Measurements from ENCODE around the gene KRTAP1-1. TPM values are rescaled to one million over a fixed set of nuclear protein-coding genes. Genes with fewer than 3 reads are reported as not detected.

KRTAP1-1 gene
- polyA plus RNA-seq, 1 experiment, result 0.19 TPM

DNA sequence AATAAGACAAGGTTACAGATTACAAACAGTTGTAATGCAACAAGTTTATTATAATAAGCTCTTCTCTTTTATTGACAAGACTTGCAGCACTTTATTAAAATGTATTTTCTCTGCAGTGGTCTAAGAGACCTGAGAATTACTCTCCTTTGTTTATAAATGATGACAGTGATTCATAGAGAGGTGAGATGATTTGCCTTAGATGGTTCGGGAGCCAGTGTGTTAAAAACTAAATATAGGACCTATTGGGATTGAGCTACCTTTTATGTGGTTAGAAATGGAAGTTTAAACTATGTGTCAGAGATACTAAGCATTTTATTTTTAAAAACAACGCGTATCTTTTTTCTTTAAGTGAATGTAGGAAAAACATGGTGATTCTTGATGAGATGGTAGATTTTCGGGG, 44.4 kb downstream of the KRTAP1-1 start:
- no peak overlapping the region for H3K27ac ChIP-seq (ENCODE audit: low read depth, low read length)
- ChIA-PET POLR2A (interaction anchor here (0.6 kb wide), 1 partner anchor 1719 kb away, joined by 7 read pairs; no protein-coding TSS in a partner anchor), CTCF (no interaction called here)
- TF ChIP-seq, protein P1, sequence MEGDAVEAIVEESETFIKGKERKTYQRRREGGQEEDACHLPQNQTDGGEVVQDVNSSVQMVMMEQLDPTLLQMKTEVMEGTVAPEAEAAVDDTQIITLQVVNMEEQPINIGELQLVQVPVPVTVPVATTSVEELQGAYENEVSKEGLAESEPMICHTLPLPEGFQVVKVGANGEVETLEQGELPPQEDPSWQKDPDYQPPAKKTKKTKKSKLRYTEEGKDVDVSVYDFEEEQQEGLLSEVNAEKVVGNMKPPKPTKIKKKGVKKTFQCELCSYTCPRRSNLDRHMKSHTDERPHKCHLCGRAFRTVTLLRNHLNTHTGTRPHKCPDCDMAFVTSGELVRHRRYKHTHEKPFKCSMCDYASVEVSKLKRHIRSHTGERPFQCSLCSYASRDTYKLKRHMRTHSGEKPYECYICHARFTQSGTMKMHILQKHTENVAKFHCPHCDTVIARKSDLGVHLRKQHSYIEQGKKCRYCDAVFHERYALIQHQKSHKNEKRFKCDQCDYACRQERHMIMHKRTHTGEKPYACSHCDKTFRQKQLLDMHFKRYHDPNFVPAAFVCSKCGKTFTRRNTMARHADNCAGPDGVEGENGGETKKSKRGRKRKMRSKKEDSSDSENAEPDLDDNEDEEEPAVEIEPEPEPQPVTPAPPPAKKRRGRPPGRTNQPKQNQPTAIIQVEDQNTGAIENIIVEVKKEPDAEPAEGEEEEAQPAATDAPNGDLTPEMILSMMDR (IDR thresholded peaks at IDR 0.05; ENCODE audit: low read depth, low read length), result no peak
- no peaks in the 10 kb centered on the region for H3K27me3 ChIP-seq (ENCODE audit: control insufficient read depth, insufficient read depth, low read length)
- no peaks in the 10 kb centered on the region for H3K9me3 ChIP-seq (ENCODE audit: control insufficient read depth, insufficient read depth, low read length)
- H3K4me3 ChIP-seq (ENCODE audit: low read depth, low read length), result no peak overlapping the region
- no peak for DNase-seq (ENCODE audit: low read depth, low spot score)

DNA sequence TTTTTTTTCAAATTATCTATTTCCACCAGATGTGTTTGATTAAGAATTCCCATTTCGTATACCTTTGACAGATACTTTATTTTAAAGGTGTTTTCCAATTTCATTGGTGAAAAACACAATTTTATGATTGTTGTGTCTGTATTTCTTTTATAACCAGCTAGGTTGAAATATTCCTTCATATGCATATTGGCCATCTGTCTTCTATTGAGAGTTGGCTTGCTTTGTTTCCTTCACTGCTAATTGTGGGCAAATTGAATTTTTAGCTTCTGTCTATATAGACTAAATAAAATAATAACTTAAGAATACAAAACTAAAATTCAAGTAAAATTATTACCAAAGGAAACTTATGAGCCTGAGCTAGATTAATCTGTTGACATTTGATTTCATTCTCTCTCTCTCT, 46.1 kb downstream of the KRTAP1-1 start:
- CTCF ChIA-PET, result no interaction called here
- no peak for DNase-seq (ENCODE audit: low read depth, low spot score)
- TF ChIP-seq, protein P1 (IDR thresholded peaks at IDR 0.05; ENCODE audit: low read depth, low read length), result no peak
- Histone ChIP-seq H3K4me3 (ENCODE audit: low read depth, low read length) (no peak overlapping the region), H3K27ac (ENCODE audit: low read depth, low read length) (no peak overlapping the region), H3K27me3 (ENCODE audit: control insufficient read depth, insufficient read depth, low read length) (no peaks in the 10 kb centered on the region), H3K9me3 (ENCODE audit: control insufficient read depth, insufficient read depth, low read length) (no peaks in the 10 kb centered on the region)
- POLR2A ChIA-PET, result no interaction called here

DNA sequence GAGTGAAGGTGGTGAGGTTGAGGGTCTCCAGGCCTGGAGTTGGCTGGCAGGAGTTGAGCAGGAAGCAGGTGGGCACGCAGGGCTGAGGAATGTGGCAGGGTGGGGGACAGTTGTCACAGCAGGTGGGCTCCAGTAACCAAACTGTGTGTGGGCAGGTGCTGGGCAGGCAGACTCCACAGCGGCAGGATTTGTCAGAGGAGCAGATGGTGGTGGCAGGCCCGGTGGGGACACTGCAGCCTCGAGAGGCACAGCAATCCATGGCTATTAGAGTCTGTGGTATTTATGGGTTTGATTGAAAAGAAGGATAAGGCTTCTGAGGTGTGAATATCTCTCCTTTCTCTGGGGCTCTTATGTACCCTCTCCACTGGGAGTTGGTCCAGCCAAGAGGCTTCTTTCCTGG, 47.4 kb downstream of the KRTAP1-1 start, which contains the start of gene KRTAP3-3:
KRTAP3-3 (minus strand) TSS at position 326 of the 400 bp plus-strand sequence; CDS start at position 259, 67 bp downstream.
- POLR2A ChIA-PET, result no interaction called here
- no peak within 1 kb of the TSS for H3K4me3 ChIP-seq (ENCODE audit: low read depth, low read length)
- no peaks in the 10 kb centered on the region for H3K9me3 ChIP-seq (ENCODE audit: control insufficient read depth, insufficient read depth, low read length)
- TF ChIP-seq, protein P1 (IDR thresholded peaks at IDR 0.05; ENCODE audit: low read depth, low read length), result no peak
- H3K27me3 ChIP-seq (ENCODE audit: control insufficient read depth, insufficient read depth, low read length), result no peaks in the 10 kb centered on the region
- no peak for DNase-seq (ENCODE audit: low read depth, low spot score)
- CTCF ChIA-PET, result no interaction called here
- no peak within 1 kb of the TSS for H3K27ac ChIP-seq (ENCODE audit: low read depth, low read length)

DNA sequence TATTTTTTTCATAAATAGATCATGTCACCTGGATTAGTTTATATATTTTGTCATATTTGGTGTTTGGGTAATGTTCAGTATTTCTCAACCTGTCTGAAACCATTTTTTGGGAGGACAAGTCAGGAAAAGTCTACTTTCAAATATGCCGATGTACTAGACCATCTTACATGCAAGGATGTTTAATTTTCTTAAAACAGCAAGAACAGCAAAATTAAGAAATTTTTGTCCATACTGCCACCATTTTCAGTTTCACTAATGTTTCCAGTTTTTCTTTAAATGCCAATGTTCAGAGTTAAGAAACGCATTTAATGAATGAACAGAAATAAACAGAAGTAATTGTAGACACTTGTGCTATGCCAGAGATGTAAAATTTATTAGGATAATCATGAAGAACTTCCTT, 48.2 kb downstream of the KRTAP1-1 start:
- TF ChIP-seq, protein P1 (IDR thresholded peaks at IDR 0.05; ENCODE audit: low read depth, low read length), result no peak
- CTCF ChIA-PET, result no interaction called here
- POLR2A ChIA-PET, result no interaction called here
- no peak overlapping the region for H3K4me3 ChIP-seq (ENCODE audit: low read depth, low read length)
- H3K27me3 ChIP-seq (ENCODE audit: control insufficient read depth, insufficient read depth, low read length), result no peaks in the 10 kb centered on the region
- no peak overlapping the region for H3K27ac ChIP-seq (ENCODE audit: low read depth, low read length)
- H3K9me3 ChIP-seq (ENCODE audit: control insufficient read depth, insufficient read depth, low read length), result no peaks in the 10 kb centered on the region
- no peak for DNase-seq (ENCODE audit: low read depth, low spot score)

GRCh38 chr17:40992666-40993065, 48.6 kb downstream of the KRTAP1-1 start:
- Histone ChIP-seq H3K27me3 (ENCODE audit: control insufficient read depth, insufficient read depth, low read length) (no peaks in the 10 kb centered on the region), H3K9me3 (ENCODE audit: control insufficient read depth, insufficient read depth, low read length) (no peaks in the 10 kb centered on the region), H3K27ac (ENCODE audit: low read depth, low read length) (no peak overlapping the region), H3K4me3 (ENCODE audit: low read depth, low read length) (no peak overlapping the region)
- no peak for DNase-seq (ENCODE audit: low read depth, low spot score)
- ChIA-PET POLR2A (no interaction called here), CTCF (no interaction called here)
- TF ChIP-seq, protein P1 (IDR thresholded peaks at IDR 0.05; ENCODE audit: low read depth, low read length), result no peak

Small RNA genes within 50 kb of the gene (small RNA-seq; reads per million reads assigned to genes)
- not detected for gene KRTAP3-4P (ENCODE audit: insufficient read length, low read depth)

Other genes with a start within 250 kb of the KRTAP1-1 start
- gene KRT28, start 241.5 kb downstream of the KRTAP1-1 start, polyA plus RNA-seq (2011; rRNA removed), result not detected in 2 replicates
- gene KRT10, start 218.8 kb downstream of the KRTAP1-1 start, polyA plus RNA-seq (2011; rRNA removed), result 35.4 and 35.8 TPM in 2 replicates
- gene KRT12, start 174.2 kb downstream of the KRTAP1-1 start, polyA plus RNA-seq (2011; rRNA removed), result not detected in 2 replicates
- not detected in 2 replicates for gene KRT20, start 156.2 kb downstream of the KRTAP1-1 start, polyA plus RNA-seq (2011; rRNA removed)
- 0.06 TPM in 1 of 2 replicates, not detected in the other for gene KRT23, start 103.8 kb downstream of the KRTAP1-1 start, polyA plus RNA-seq (2011; rRNA removed)
- 0.11 TPM in 1 of 2 replicates, not detected in the other for gene KRT39, start 74.5 kb downstream of the KRTAP1-1 start, polyA plus RNA-seq (2011; rRNA removed)
- not detected in 2 replicates for gene KRT40, start 57.1 kb downstream of the KRTAP1-1 start, polyA plus RNA-seq (2011; rRNA removed)
- not detected in 2 replicates for gene KRTAP3-3, start 47.3 kb downstream of the KRTAP1-1 start, polyA plus RNA-seq (2011; rRNA removed)
- not detected in 2 replicates for gene KRTAP3-2, start 41.5 kb downstream of the KRTAP1-1 start, polyA plus RNA-seq (2011; rRNA removed)
- not detected in 2 replicates for gene KRTAP3-1, start 32.3 kb downstream of the KRTAP1-1 start, polyA plus RNA-seq (2011; rRNA removed)
- gene KRTAP1-5, start 14.2 kb downstream of the KRTAP1-1 start, polyA plus RNA-seq (2011; rRNA removed), result 16.9 and 20.2 TPM in 2 replicates
- gene KRTAP1-4, start 11.3 kb downstream of the KRTAP1-1 start, polyA plus RNA-seq (2011; rRNA removed), result not detected in 2 replicates
- not detected in 2 replicates for gene KRTAP1-3, start 6.6 kb downstream of the KRTAP1-1 start, polyA plus RNA-seq (2011; rRNA removed)
- not detected in 2 replicates for gene KRTAP2-1, start 5.9 kb upstream of the KRTAP1-1 start, polyA plus RNA-seq (2011; rRNA removed)
- not detected in 2 replicates for gene KRTAP2-2, start 13.8 kb upstream of the KRTAP1-1 start, polyA plus RNA-seq (2011; rRNA removed)
- gene KRTAP2-3, start 18.7 kb upstream of the KRTAP1-1 start, polyA plus RNA-seq (2011; rRNA removed), result 1.3 and 2.5 TPM in 2 replicates
- gene KRTAP2-4, start 24.4 kb upstream of the KRTAP1-1 start, polyA plus RNA-seq (2011; rRNA removed), result not detected in 2 replicates
- not detected in 2 replicates for gene KRTAP4-7, start 42.7 kb upstream of the KRTAP1-1 start, polyA plus RNA-seq (2011; rRNA removed)
- not detected in 2 replicates for gene KRTAP4-8, start 56.7 kb upstream of the KRTAP1-1 start, polyA plus RNA-seq (2011; rRNA removed)
- gene KRTAP4-16, start 60.8 kb upstream of the KRTAP1-1 start, polyA plus RNA-seq (2011; rRNA removed), result not detected in 2 replicates
- gene KRTAP4-9, start 63.9 kb upstream of the KRTAP1-1 start, polyA plus RNA-seq (2011; rRNA removed), result not detected in 2 replicates
- gene KRTAP4-11, start 76.9 kb upstream of the KRTAP1-1 start, polyA plus RNA-seq (2011; rRNA removed), result not detected in 2 replicates
- gene KRTAP4-12, start 82.7 kb upstream of the KRTAP1-1 start, polyA plus RNA-seq (2011; rRNA removed), result not detected in 2 replicates
- not detected in 2 replicates for gene KRTAP4-6, start 99.1 kb upstream of the KRTAP1-1 start, polyA plus RNA-seq (2011; rRNA removed)
- gene KRTAP4-5, start 108.4 kb upstream of the KRTAP1-1 start, polyA plus RNA-seq (2011; rRNA removed), result not detected in 2 replicates
- gene KRTAP4-4, start 119.3 kb upstream of the KRTAP1-1 start, polyA plus RNA-seq (2011; rRNA removed), result not detected in 2 replicates
- gene KRTAP4-3, start 126.8 kb upstream of the KRTAP1-1 start, polyA plus RNA-seq (2011; rRNA removed), result not detected in 2 replicates
- gene KRTAP4-2, start 136.8 kb upstream of the KRTAP1-1 start, polyA plus RNA-seq (2011; rRNA removed), result not detected in 2 replicates
- not detected in 2 replicates for gene KRTAP4-1, start 143.5 kb upstream of the KRTAP1-1 start, polyA plus RNA-seq (2011; rRNA removed)
- gene KRTAP9-1, start 148.4 kb upstream of the KRTAP1-1 start, polyA plus RNA-seq (2011; rRNA removed), result not detected in 2 replicates
- not detected in 2 replicates for gene KRTAP9-2, start 185.2 kb upstream of the KRTAP1-1 start, polyA plus RNA-seq (2011; rRNA removed)
- gene KRTAP9-3, start 191.0 kb upstream of the KRTAP1-1 start, polyA plus RNA-seq (2011; rRNA removed), result not detected in 2 replicates
- gene KRTAP9-8, start 196.5 kb upstream of the KRTAP1-1 start, polyA plus RNA-seq (2011; rRNA removed), result not detected in 2 replicates
- not detected in 2 replicates for gene KRTAP9-4, start 208.2 kb upstream of the KRTAP1-1 start, polyA plus RNA-seq (2011; rRNA removed)
- not detected in 2 replicates for gene KRTAP9-9, start 213.9 kb upstream of the KRTAP1-1 start, polyA plus RNA-seq (2011; rRNA removed)
- gene KRTAP9-6, start 223.9 kb upstream of the KRTAP1-1 start, polyA plus RNA-seq (2011; rRNA removed), result not detected in 2 replicates
- not detected in 2 replicates for gene KRTAP9-7, start 234.2 kb upstream of the KRTAP1-1 start, polyA plus RNA-seq (2011; rRNA removed)

Measured in AG04450 (cell line).